Pons (tissue), 1 donor: ENCODE data around the gene SOCS2.

Experiments used
- DNase-seq: peaks from one replicate; pipeline ENCODE4 v3.0.0-alpha.2; 2016; ENCODE audit warnings: low spot score

Gene SOCS2

GRCh38 chr12:93567174-93567573 is 5.3 kb upstream of the SOCS2 start:
- DNase-seq, result no peak

DNA sequence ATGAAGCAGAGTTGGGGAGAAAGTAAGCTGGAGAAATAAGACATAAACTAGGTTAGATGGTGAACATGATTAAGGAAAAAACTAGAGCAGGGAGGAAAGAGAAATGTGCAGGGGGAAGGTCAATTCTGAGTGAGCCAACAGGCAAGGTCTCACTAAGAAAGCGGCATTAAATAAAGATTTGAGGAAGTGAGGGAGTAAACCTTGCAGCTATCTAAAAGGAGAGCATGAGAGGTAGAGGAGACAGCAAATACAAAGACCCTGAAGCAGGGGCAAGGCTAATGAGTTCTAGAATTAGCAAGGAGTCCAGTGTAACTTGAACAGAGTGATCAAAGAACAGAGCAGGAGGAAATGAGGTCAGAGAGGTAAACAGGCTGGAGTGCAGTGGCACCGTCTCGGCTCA is 4.4 kb upstream of the SOCS2 start:
- DNase-seq, result no peak

DNA sequence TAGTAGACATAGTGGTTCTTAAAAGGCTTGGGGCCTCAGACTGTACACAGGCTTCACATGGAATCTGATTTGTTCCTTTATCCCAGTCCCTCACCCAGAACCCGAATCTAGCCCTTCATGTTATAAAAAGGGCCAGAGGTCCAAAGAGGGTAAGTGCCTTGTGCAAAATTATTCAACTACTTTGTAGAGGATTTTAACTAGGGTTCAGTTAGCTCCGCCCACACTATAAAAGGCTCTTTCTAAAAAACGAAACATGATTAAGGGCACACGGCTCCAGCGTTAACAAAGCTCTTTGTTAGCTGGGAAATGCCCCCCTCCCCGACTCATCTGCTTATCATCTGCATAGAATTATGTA is 3.2 kb upstream of the SOCS2 start:
- DNase-seq, result no peak

- peak; percentile 74 for DNase-seq
Measured at GRCh38 chr12:93569656-93570551, 2.6 kb upstream of the SOCS2 start.

- peak; percentile 73 for DNase-seq
Measured at GRCh38 chr12:93570552-93571364, 1.7 kb upstream of the SOCS2 start.

- no peak for DNase-seq
Measured at GRCh38 chr12:93571365-93571924, 1.0 kb upstream of the SOCS2 start.

DNA sequence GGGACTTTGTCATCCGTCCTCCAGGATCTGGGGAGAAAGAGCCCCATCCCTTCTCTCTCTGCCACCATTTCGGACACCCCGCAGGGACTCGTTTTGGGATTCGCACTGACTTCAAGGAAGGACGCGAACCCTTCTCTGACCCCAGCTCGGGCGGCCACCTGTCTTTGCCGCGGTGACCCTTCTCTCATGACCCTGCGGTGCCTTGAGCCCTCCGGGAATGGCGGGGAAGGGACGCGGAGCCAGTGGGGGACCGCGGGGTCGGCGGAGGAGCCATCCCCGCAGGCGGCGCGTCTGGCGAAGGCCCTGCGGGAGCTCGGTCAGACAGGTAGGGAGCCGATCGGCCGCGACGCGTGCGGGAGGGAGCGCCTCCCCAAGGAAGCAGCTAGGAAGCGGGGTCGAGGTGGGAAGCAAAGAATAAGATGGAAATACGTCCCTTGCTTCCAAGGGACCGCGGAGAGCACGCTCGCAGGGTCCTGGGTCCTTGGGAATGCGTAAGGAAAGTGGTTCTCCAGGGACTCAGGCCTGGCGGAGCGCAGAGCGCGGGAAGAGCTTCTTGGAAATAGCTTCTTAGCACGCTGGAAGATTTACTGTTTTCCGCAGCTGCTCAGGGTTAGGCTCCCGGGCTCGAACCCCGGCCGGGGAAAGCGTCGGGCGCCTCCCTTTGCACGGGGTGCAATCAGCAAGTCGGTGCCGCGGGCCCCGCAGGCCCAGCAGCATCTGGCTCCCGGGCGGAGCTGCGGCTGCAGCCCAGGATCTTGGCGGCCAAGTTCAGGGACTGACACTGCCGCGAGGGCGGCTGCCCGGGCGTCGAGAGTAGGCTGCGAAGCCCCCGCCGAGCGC is 457 bp downstream of the SOCS2 start:
- DNase-seq, result no peak

DNA sequence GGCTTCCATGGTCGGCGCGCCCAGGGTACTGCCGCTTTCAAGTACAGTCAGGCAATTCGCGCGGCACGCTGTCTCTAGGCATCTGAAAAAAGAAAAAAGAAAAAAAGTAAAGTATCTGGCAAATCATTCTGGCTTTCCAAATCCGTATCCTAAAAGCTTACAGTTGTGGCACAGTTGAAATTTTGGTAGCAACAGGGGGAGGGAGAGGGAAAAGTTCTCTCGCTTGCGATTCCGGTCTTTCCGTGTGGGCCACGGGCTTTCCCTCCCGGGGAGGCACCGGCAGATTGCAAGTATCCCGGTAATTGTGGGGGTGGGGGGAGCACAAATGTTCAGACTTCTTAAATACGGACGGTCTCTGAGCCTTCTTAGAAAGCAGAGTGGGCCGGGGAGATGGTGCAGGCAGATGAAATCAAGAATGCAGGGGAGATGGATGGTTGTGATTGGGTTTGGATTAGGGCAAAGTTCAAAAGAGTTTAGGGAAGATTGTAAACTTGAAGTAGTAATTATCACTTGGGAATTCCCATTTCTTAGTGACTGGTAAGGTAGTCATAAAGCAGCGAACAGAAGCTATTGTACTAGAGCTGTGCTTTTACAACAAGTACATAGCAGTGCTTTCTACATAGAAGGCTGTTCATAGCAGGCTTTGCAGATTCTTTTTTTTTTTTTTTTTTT is 1.2 kb downstream of the SOCS2 start:
- no peak for DNase-seq

DNA sequence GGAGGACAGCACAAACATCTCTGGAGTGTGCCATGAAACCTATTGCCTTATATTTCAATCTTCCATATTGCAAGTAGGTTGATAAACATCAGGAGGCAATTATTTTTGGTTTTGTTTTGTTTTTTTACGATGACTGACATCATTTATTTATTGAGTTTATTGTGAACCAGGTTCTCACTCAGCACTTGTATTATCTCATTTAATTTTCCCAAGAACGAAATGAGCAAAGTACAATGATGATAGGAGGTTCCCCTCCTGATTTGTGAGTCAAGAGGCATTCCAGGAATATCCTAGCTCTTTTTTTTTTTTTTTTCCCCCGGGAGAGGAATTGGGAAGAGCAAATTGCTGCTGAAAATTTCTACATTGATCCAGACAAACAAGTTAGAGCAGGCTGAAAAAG is 4.7 kb downstream of the SOCS2 start:
- no peak for DNase-seq

DNA sequence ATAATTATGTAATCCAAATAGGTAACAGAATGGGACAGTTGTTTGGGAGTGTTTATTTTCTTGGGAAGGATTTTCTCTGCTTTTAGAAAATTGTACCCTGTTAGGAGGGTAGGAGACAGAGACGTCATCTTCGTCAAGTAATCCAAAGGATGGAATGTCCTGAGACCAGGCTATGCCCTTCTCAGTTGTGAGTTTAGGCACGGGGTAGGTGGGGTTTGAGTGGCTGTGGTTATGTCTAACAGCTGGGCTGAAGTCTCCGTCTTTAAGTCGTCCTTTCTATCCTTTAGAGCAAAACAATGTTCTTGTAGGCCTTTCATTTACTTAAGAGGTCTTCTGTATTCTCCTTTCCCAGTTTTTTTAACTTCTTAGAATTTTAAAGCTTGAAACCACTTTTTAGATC is 5.7 kb downstream of the SOCS2 start:
- no peak for DNase-seq

DNA sequence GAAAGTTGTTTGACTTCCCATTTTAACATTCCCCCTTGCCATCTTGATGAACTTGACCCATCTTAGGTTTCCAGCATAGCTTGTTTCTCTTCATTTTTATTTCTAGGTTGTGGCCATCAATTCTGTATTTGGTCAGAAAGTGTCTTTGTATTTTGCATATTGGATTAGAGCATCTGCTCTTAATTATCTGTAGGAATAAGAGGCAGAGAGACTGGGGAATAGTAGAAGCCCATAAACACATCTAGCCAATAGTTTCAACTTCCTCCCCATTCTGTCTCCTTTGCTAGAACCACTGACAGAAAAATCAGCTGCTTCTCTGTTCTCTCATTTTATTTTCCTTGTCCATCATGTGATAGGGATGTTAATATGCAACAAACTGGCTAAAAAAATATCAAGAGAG is 8.2 kb downstream of the SOCS2 start:
- DNase-seq, result no peak

DNA sequence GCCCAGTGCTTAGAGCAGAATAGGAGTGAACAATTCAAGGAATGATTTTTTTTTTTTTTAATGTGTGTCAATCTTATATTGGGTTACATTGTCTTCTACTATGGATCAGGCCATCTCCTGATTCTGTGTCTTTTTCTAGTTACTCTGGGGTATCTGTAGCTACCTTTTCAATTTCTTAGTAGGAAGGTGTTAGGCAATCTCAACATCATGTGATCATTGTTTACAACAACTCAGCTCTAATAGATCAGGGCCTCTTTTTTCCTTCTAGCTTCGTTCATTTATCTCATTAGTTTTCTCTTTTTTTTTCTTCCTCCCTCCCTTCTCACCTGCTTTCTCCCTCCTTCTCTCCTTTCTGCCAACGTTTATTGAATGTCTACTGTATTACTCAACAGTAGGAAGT is 8.9 kb downstream of the SOCS2 start:
- no peak for DNase-seq

DNA sequence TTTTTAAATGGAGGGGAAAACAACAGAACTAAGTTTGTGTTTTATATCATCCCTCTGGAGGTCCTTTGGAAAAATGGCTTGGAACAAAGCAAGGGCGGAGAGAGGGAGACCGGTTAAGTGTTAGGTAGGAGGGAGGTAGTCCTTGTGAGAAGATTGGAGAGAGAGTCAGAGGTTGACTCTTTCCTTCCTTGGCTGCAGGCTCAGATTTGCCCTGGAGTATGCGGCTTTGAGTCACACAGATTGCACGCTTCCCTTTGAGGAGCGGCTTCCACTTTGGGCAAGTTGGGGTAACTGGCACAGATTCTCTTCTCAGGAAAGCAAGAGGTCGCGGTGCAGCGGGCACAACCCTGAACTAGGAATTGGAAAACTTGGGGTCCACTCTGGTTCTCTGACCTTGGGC is 9.9 kb downstream of the SOCS2 start:
- DNase-seq, result no peak

DNA sequence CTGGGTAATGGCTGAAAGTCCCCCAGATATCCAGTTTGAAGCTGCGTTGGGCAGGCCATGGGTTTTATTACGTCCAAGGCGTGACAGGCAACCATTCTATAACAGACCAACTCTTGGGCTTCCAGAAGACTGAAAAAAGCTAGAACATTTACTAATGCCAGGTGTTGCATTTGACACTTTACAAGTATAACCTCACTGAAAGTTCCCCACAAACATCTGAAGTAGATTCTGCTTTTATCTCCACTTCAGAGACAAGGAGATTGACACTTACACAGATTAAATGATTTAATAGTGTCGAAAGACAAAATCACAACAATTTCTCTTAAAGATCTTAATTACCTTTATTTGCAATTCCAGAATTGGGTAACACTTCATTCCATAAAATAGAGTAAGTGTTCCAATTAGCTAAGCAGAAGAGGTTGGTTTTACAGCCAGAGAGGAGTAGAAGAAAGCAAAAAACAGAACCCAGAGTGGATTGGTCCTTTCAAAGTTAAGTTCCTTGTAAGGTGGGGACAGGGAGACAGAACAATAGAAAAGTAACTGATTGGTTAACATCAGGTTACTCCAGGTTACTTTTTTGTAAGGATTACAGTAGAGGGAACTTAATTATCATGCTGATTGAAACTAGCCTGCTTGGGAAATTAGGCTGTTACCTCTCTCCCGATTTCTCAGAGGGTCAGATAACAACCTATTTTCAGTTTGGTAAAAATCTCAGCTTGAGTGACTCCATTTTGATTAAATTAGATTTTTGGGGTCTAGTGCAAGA is 11.3 kb downstream of the SOCS2 start:
- DNase-seq, result no peak

- no peak for DNase-seq
Measured at GRCh38 chr12:93585247-93585646, 12.8 kb downstream of the SOCS2 start.

DNA sequence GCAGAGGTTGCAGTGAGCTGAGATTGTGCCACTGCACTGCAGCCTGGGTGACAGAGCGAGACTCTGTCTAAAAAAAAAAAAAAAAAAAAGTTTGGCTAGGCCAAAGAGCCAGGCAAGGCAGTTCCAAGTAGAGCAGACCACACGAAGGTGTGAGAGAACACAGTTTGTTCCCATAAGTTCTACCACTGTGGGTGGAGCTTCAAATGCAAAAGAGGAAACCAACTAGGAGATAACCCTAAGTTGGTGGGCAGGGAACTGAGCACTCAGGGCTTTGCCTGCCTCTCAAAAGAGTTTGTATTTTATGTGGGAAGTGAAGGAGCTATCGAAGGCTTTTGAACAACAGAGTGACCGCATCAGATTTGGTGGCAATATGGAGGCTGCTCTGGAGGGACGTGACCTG is 15.1 kb downstream of the SOCS2 start:
- no peak for DNase-seq

- DNase-seq, result no peak
Measured at GRCh38 chr12:93589081-93589480, 16.6 kb downstream of the SOCS2 start.

GRCh38 chr12:93591137-93591868 is 18.8 kb downstream of the SOCS2 start:
- DNase-seq, result peak; percentile 72

GRCh38 chr12:93592641-93593406 is 20.3 kb downstream of the SOCS2 start:
- no peak for DNase-seq
